DND-41 (cell line): ENCODE data around the gene DUSP7.

ENCODE experiments used
- ATAC-seq: fragments of 200-7000 bp; cut with Tn5 transposase; 3 replicates; pipeline ENCODE4 v1.9.1; 2021; ENCODE audit warnings: low read depth; ENCODE audit not compliant: insufficient read depth
- DNase-seq: peaks from one replicate; pipeline ENCODE4 v3.0.0-alpha.2; 2020
- H2AFZ ChIP-seq: 2 replicates; pipeline ENCODE4 v1.6.0; 2012; ENCODE audit warnings: low read depth, low read length
- H3K27ac ChIP-seq: 2 replicates; pipeline ENCODE4 v1.5.1; 2012; ENCODE audit warnings: low read length, inconsistent platforms
- H3K27me3 ChIP-seq: fragments of 200-600 bp; sonication (generic); 2 replicates; pipeline ENCODE4 v1.6.0; 2012; ENCODE audit warnings: low read length, mild to moderate bottlenecking, inconsistent platforms; ENCODE audit not compliant: insufficient read depth, poor library complexity
- H3K36me3 ChIP-seq: 2 replicates; pipeline ENCODE4 v1.5.1; 2012; ENCODE audit warnings: low read length, inconsistent platforms; ENCODE audit not compliant: insufficient read depth
- H3K4me1 ChIP-seq: 2 replicates; pipeline ENCODE4 v1.5.1; 2012; ENCODE audit warnings: mild to moderate bottlenecking, low read length; ENCODE audit not compliant: insufficient read depth
- H3K4me2 ChIP-seq: 2 replicates; pipeline ENCODE4 v1.6.0; 2012; ENCODE audit warnings: mild to moderate bottlenecking, moderate library complexity, low read length, inconsistent platforms; ENCODE audit not compliant: insufficient read depth
- H3K4me3 ChIP-seq, 2 experiments: fragments of 200-600 bp in 1 of 2; shearing (Covaris generic) in 1 of 2; 2 replicates each; pipeline ENCODE4 v1.5.1; 2012 to 2016; ENCODE audit warnings: inconsistent platforms in 2 of 2, low read length in 2 of 2, mild to moderate bottlenecking in 2 of 2, low read depth in 1 of 2, moderate library complexity in 1 of 2
- H3K79me2 ChIP-seq: 2 replicates; pipeline ENCODE4 v1.6.0; 2012; ENCODE audit warnings: low read length, inconsistent platforms; ENCODE audit not compliant: insufficient read depth
- H3K9ac ChIP-seq: 2 replicates; pipeline ENCODE4 v1.6.0; 2012; ENCODE audit warnings: low read depth, mild to moderate bottlenecking, inconsistent platforms, low read length, moderate library complexity
- H3K9me3 ChIP-seq: 2 replicates; pipeline ENCODE4 v1.5.1; 2012; ENCODE audit warnings: low read length, moderate library complexity, mild to moderate bottlenecking, inconsistent platforms; ENCODE audit not compliant: insufficient read depth, severe bottlenecking
- H4K20me1 ChIP-seq: 2 replicates; pipeline ENCODE4 v1.6.0; 2012; ENCODE audit warnings: low read length; ENCODE audit not compliant: insufficient read depth
- CTCF ChIP-seq: IDR thresholded peaks from 2 replicates; pipeline ENCODE4 v1.5.1; 2012; ENCODE audit warnings: borderline replicate concordance, low read length, moderate library complexity, mild to moderate bottlenecking; ENCODE audit not compliant: poor library complexity, severe bottlenecking; ENCODE audit errors: extremely low read depth
- EZH2 ChIP-seq: IDR thresholded peaks from 3 replicates; pipeline ENCODE4 v1.6.1; 2012; ENCODE audit warnings: borderline replicate concordance, low read depth, mild to moderate bottlenecking, moderate library complexity, low read length, inconsistent platforms; ENCODE audit not compliant: severe bottlenecking

DUSP7 gene

GRCh38 chr3:52040600-52040999 is 15.8 kb downstream of the DUSP7 start:
- Histone ChIP-seq H3K27ac (no peak overlapping the region), H3K27me3 (no peaks in the 10 kb centered on the region), H3K36me3 (no peaks in the 10 kb centered on the region), H4K20me1 (0 out of 2 replicates have a peak, but pooled peaks cover 4% of the 10 kb centered on the region), H3K9ac (no peak overlapping the region), H2AFZ (no peak overlapping the region), H3K79me2 (no peaks in the 10 kb centered on the region), H3K4me1 (no peaks in the 10 kb centered on the region), H3K4me3 (no peak overlapping the region), H3K9me3 (no peaks in the 10 kb centered on the region), H3K4me2 (no peak overlapping the region)
- no peak for DNase-seq
- ATAC-seq, result no peak
- TF ChIP-seq CTCF (no peak), EZH2 (no peak)

- no peak for TF ChIP-seq CTCF
- no peak for TF ChIP-seq EZH2
- ATAC-seq (no peak), DNase-seq (no peak)
- Histone ChIP-seq H3K9ac (no peak overlapping the region), H3K4me1 (no peaks in the 10 kb centered on the region), H4K20me1 (0 out of 2 replicates have a peak, but pooled peaks cover 4% of the 10 kb centered on the region), H3K36me3 (no peaks in the 10 kb centered on the region), H3K4me3 (no peak overlapping the region), H3K27me3 (no peaks in the 10 kb centered on the region), H3K4me2 (no peak overlapping the region), H3K79me2 (no peaks in the 10 kb centered on the region), H3K9me3 (no peaks in the 10 kb centered on the region), H2AFZ (no peak overlapping the region), H3K27ac (no peak overlapping the region)
Measured at GRCh38 chr3:52039846-52040245, 16.5 kb downstream of the DUSP7 start.

- Histone ChIP-seq H3K4me3 (no peak overlapping the region), H3K4me1 (no peaks in the 10 kb centered on the region), H2AFZ (no peak overlapping the region), H3K27ac (no peak overlapping the region), H3K9ac (no peak overlapping the region), H3K9me3 (no peaks in the 10 kb centered on the region), H3K36me3 (no peaks in the 10 kb centered on the region), H4K20me1 (0 out of 2 replicates have a peak, but pooled peaks cover 4% of the 10 kb centered on the region), H3K4me2 (no peak overlapping the region), H3K27me3 (no peaks in the 10 kb centered on the region), H3K79me2 (no peaks in the 10 kb centered on the region)
- DNase-seq (no peak), ATAC-seq (no peak)
- TF ChIP-seq CTCF (no peak), EZH2 (no peak)
Measured at GRCh38 chr3:52039426-52039825, 16.9 kb downstream of the DUSP7 start.

GRCh38 chr3:52038227-52038626 is 18.1 kb downstream of the DUSP7 start:
- Histone ChIP-seq H3K79me2 (no peaks in the 10 kb centered on the region), H3K27ac (no peak overlapping the region), H3K9ac (no peak overlapping the region), H3K9me3 (no peaks in the 10 kb centered on the region), H3K27me3 (no peaks in the 10 kb centered on the region), H3K36me3 (no peaks in the 10 kb centered on the region), H3K4me3 (no peak overlapping the region), H3K4me2 (no peak overlapping the region), H3K4me1 (no peaks in the 10 kb centered on the region), H2AFZ (no peak overlapping the region), H4K20me1 (no peaks in the 10 kb centered on the region)
- no peak for ATAC-seq
- TF ChIP-seq CTCF, result no peak
- no peak for DNase-seq
